IPS-20b (cell line): Measurements from ENCODE around the gene NDUFV1.

Experiments used
- H3K27ac ChIP-seq: one replicate; pipeline ENCODE4 v1.5.1; 2013; ENCODE audit warnings: low read length
- H3K27me3 ChIP-seq: 2 replicates; pipeline ENCODE4 v1.6.1; 2013; ENCODE audit warnings: mild to moderate bottlenecking, low read length, inconsistent platforms; ENCODE audit not compliant: insufficient read depth
- H3K36me3 ChIP-seq: 2 replicates; pipeline ENCODE4 v1.6.1; 2013; ENCODE audit warnings: low read depth, mild to moderate bottlenecking, inconsistent platforms, low read length, moderate library complexity; ENCODE audit not compliant: insufficient read depth
- H3K4me1 ChIP-seq: 2 replicates; pipeline ENCODE4 v1.6.1; 2013; ENCODE audit warnings: mild to moderate bottlenecking, control low read depth, inconsistent platforms, low read length, moderate library complexity; ENCODE audit not compliant: insufficient read depth
- H3K4me3 ChIP-seq: 2 replicates; pipeline ENCODE4 v1.5.1; 2013; ENCODE audit warnings: mild to moderate bottlenecking, low read length, inconsistent platforms
- H3K9ac ChIP-seq: 2 replicates; pipeline ENCODE4 v1.6.1; 2013; ENCODE audit warnings: low read depth, mild to moderate bottlenecking, inconsistent platforms, low read length, moderate library complexity
- H3K9me3 ChIP-seq: 2 replicates; pipeline ENCODE4 v1.6.1; 2013; ENCODE audit warnings: mild to moderate bottlenecking, low read depth, low read length, inconsistent platforms; ENCODE audit not compliant: insufficient read depth

The NDUFV1 gene

DNA sequence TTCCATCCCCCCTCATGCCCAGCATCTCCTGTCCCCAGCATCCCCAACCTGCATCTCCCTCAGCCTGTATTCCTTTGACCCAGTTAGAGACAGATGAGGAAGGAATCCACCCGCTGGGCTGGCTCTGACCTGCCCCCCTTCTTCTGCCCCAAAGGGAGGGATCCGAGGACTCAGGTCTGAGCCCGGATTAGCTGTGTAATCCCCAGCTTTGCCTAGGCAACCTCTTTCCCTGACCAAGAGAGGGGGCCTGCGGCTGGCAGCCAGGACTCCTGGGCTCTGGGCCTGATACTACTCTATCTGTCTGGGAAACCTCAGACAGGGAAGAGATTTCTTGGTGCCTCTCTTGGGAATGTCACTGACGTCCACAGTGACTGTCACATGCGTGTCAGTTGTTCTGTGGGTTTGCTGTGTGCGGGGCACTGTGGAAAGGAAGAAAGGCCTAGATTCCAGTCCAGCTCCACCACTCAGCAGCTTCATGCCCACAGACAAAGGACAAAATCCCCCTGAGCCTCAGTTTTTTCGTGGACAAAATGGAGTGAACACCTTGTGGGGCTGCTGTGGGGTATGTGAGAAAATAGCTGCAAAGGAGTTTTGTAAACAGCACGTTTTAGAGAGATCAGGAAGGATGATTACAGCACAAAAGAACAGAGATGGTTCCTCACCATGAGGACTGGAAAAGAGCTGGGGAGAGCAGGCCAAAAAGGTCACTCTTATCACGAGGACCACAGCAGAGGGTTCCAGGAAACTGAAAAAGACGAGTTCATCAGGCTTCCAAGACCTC is 1.3 kb upstream of the NDUFV1 start:
- Histone ChIP-seq H3K27me3 (no peaks in the 10 kb centered on the region), H3K4me3 (no peak overlapping the region), H3K27ac (no peak overlapping the region), H3K9ac (peak overlapping the region; percentile 31; the same call in 1 of the 2 replicates), H3K4me1 (peaks cover 26% of the 10 kb centered on the region), H3K36me3 (peaks cover 16% of the 10 kb centered on the region), H3K9me3 (no peaks in the 10 kb centered on the region)

DNA sequence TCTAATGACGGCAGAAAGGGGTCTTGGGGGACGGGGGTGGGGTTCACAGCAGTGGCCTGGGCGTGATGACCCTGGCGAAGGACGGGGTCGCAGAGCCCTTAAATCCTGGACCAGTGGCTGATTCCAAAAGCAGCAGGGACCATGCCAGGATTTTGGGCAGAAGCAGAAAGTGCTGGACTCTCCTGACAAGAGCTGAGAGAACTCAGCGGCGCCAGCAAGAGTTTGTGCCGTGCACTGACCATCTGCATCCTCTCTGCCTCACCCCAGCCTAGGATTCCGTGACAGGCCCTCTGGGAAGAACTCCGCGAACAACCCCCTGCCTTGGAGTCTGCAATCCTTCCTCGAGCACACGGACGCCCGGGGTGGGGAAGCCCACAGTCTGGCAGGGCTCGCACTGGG is 644 bp upstream of the NDUFV1 start:
- Histone ChIP-seq H3K27ac (no peak overlapping the region), H3K4me3 (peak overlapping the region; percentile 95), H3K9me3 (no peaks in the 10 kb centered on the region), H3K4me1 (peaks cover 26% of the 10 kb centered on the region), H3K36me3 (peaks cover 16% of the 10 kb centered on the region), H3K9ac (peak overlapping the region; percentile 40; the same call in 1 of the 2 replicates), H3K27me3 (no peaks in the 10 kb centered on the region)

DNA sequence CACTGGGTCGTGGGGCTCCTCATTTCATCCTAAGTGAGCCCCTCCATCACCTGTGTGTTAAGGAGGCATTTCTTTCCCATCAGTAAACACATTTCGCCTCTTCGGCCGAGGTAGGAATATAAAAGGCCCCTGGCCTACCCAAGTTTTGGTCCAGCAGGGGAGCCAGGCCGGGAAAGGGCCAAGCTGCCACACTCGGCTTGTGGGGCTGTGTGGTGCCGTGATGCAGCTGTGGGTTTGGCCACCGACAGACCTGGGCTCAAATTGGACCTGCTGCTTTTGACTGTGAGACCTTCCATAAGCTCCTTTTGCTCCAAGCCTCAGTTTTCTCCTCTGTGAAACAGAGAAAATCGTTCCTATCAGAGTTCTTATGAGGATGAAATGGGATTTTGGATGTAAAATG is 771 bp downstream of the NDUFV1 start:
- Histone ChIP-seq H3K27ac (no peak overlapping the region), H3K36me3 (peaks cover 16% of the 10 kb centered on the region), H3K4me3 (peak overlapping the region; percentile 95), H3K9me3 (no peaks in the 10 kb centered on the region), H3K9ac (peak overlapping the region; percentile 85; the same call in 1 of the 2 replicates), H3K27me3 (no peaks in the 10 kb centered on the region), H3K4me1 (peaks cover 25% of the 10 kb centered on the region)

DNA sequence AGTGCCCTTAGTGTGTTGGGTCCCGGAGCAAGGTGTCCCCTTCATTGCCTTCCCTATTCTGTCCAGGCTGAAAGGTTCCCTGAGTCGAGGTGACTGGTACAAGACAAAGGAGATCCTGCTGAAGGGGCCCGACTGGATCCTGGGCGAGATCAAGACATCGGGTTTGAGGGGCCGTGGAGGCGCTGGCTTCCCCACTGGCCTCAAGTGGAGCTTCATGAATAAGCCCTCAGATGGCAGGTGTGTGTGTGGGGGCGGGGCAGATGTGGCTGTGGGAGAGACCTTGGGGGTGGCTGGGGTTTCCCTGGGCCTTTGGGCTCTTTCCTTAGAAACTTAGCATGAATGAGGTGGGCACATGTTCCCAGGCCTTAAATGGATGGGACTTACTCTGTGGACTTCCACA is 1.8 kb downstream of the NDUFV1 start:
- Histone ChIP-seq H3K9me3 (no peaks in the 10 kb centered on the region), H3K36me3 (peaks cover 16% of the 10 kb centered on the region), H3K9ac (no peak overlapping the region), H3K4me3 (no peak overlapping the region), H3K27ac (no peak overlapping the region), H3K4me1 (peaks cover 19% of the 10 kb centered on the region), H3K27me3 (no peaks in the 10 kb centered on the region)

DNA sequence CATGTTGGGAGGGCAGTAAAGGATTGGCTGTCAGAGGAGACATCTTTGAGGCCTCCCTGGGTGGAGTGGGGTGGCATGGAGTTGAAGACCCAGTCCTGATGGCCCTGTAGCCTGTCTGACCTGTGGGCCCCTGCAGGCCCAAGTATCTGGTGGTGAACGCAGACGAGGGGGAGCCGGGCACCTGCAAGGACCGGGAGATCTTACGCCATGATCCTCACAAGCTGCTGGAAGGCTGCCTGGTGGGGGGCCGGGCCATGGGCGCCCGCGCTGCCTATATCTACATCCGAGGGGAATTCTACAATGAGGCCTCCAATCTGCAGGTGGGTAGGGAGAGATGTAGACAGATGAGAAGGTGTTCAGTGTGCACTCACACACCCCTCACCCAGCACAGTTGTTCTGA is 2.6 kb downstream of the NDUFV1 start:
- no peaks in the 10 kb centered on the region for H3K27me3 ChIP-seq
- H3K9ac ChIP-seq, result no peak overlapping the region
- H3K27ac ChIP-seq, result no peak overlapping the region
- peaks cover 16% of the 10 kb centered on the region for H3K36me3 ChIP-seq
- peaks cover 16% of the 10 kb centered on the region for H3K4me1 ChIP-seq
- H3K4me3 ChIP-seq, result no peak overlapping the region
- H3K9me3 ChIP-seq, result no peaks in the 10 kb centered on the region

DNA sequence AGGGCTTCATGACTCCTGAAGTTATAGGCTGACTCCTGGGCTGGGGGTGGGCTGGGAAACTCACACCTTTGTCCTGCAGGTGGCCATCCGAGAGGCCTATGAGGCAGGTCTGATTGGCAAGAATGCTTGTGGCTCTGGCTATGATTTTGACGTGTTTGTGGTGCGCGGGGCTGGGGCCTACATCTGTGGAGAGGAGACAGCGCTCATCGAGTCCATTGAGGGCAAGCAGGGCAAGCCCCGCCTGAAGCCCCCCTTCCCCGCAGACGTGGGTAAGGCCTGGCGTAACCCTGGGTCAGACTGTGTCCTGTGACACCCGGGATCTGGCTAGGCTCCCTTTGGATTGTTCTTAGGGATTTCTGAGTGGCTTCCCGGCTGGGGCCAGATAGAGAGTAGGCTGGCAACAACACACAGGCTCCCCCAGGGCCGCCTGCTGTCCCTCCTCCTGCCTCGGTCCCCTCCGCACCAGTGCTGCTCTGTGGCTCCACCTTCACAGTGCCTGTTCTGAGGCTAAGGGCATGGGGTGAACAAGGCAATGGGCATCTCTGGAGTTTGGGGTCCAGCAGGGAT is 3.6 kb downstream of the NDUFV1 start:
- Histone ChIP-seq H3K36me3 (peaks cover 16% of the 10 kb centered on the region), H3K9ac (no peak overlapping the region), H3K9me3 (no peaks in the 10 kb centered on the region), H3K27ac (no peak overlapping the region), H3K27me3 (no peaks in the 10 kb centered on the region; the same call in 1 of the 2 replicates), H3K4me3 (no peak overlapping the region), H3K4me1 (peaks cover 9% of the 10 kb centered on the region)

DNA sequence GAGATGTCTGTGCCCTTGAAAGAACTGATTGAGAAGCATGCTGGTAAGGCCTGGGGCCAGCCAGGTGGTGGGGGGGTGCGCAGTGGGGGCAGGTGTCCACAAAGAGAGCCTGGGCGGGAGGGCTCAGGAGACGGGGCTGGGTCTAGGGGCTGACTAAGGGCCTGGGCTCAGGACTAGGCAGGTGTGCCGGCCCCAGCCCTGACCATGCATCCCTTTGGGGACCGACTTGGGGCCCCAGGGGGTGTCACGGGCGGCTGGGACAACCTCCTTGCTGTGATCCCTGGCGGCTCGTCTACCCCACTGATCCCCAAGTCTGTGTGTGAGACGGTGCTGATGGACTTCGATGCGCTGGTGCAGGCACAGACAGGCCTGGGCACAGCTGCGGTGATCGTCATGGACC is 4.4 kb downstream of the NDUFV1 start:
- Histone ChIP-seq H3K9me3 (no peaks in the 10 kb centered on the region), H3K4me3 (no peak overlapping the region), H3K36me3 (peaks cover 16% of the 10 kb centered on the region), H3K9ac (no peak overlapping the region), H3K4me1 (peaks cover 2% of the 10 kb centered on the region; the same call in 1 of the 2 replicates), H3K27me3 (peaks cover 7% of the 10 kb centered on the region; the same call in 1 of the 2 replicates), H3K27ac (no peak overlapping the region)

DNA sequence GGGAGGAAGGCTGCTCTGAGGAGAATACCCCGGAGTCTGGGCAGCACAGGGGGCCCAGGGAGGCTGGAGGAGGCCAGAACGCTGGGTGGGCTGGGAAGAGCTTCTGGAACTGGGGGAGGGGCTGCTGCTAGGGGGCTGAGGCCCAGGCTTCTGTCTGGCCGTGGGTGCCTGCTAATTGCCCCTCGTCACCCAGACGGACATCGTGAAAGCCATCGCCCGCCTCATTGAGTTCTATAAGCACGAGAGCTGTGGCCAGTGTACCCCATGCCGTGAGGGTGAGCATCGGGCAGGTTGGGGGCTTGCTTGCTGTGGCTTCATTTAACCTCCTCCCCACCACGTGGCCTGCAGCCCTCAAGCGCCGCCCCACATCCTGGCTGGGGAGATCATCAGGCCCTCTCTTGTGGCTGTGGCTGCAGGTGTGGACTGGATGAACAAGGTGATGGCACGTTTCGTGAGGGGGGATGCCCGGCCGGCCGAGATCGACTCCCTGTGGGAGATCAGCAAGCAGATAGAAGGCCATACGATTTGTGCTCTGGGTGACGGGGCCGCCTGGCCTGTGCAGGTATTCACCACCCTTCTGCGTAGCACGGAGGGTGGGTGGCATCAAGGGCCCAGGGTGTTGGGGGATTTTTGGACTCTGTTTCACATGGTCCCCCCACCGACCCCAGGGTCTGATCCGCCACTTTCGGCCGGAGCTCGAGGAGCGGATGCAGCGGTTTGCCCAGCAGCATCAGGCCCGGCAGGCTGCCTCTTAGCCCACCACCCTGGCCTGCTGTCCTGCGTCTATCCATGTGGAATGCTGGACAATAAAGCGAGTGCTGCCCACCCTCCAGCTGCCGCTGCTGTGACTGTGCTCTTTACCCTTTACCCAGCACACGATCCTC is 5.2 kb downstream of the NDUFV1 start:
- peaks cover 16% of the 10 kb centered on the region for H3K36me3 ChIP-seq
- H3K27me3 ChIP-seq, result peaks cover 14% of the 10 kb centered on the region; the same call in 1 of the 2 replicates
- peaks cover 2% of the 10 kb centered on the region; the same call in 1 of the 2 replicates for H3K4me1 ChIP-seq
- no peak overlapping the region for H3K27ac ChIP-seq
- no peak overlapping the region for H3K9ac ChIP-seq
- no peaks in the 10 kb centered on the region for H3K9me3 ChIP-seq
- H3K4me3 ChIP-seq, result no peak overlapping the region

DNA sequence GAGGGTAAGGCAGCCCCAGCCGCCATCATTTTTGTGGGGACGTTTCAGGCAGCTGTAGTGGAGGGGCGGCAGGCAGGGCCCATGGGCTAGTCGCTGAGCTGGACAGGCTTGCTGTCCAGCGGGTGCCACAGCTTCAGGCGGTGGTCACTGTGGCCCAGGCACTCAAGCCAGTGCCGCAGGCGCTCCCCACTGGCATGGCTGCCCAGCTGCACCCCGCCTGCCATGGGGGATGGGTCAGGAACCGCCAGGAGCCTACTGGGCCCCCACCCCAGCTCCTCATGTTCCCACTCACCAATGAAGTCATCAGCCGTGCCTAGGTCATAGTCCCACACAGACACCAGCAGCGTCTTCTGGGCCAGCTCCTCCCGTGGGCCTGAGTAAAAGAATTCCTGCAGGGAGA is 6.0 kb downstream of the NDUFV1 start:
- H3K9ac ChIP-seq, result no peak overlapping the region
- no peaks in the 10 kb centered on the region for H3K9me3 ChIP-seq
- peaks cover 16% of the 10 kb centered on the region for H3K36me3 ChIP-seq
- H3K27ac ChIP-seq, result no peak overlapping the region
- H3K4me1 ChIP-seq, result peaks cover 10% of the 10 kb centered on the region; the same call in 1 of the 2 replicates
- peaks cover 22% of the 10 kb centered on the region for H3K27me3 ChIP-seq
- H3K4me3 ChIP-seq, result no peak overlapping the region

DNA sequence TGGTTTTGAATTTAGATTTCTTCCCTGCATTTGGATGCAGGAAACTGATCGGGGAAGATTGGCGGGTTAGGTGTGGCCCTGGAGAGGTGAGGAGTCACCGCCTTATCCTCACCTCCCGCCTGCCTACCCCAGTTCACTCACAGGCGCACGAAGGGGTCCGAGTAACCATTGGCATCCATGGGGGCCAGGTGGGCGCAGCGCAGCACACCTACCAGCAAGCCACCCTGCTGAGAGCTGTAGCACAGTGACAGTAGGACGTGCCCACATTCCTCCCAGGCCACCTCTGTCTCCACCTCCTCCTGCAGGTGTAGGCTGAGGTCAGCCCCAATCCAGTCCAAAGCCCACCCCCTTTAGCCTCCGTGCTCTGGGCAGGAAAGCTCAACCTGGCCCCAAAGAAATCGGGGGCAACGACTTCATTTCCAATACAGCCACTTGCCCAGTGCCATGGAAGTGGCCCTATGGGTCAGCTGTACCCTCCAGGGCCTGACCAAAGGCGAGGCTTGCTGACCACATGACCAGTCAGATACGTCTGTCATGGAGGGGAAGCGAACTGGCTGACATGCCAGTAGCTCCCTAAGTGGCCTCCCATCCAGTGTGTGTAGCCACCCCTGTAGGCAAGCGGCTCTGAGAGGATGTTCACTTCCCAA is 6.7 kb downstream of the NDUFV1 start:
- peaks cover 29% of the 10 kb centered on the region for H3K27me3 ChIP-seq
- H3K4me3 ChIP-seq, result peak overlapping the region; percentile 28; the same call in 1 of the 2 replicates
- peaks cover 14% of the 10 kb centered on the region for H3K36me3 ChIP-seq
- H3K9me3 ChIP-seq, result no peaks in the 10 kb centered on the region
- peaks cover 11% of the 10 kb centered on the region; the same call in 1 of the 2 replicates for H3K4me1 ChIP-seq
- no peak overlapping the region for H3K27ac ChIP-seq
- no peak overlapping the region for H3K9ac ChIP-seq
